ENCODE results near the gene C19orf25.

DNA sequence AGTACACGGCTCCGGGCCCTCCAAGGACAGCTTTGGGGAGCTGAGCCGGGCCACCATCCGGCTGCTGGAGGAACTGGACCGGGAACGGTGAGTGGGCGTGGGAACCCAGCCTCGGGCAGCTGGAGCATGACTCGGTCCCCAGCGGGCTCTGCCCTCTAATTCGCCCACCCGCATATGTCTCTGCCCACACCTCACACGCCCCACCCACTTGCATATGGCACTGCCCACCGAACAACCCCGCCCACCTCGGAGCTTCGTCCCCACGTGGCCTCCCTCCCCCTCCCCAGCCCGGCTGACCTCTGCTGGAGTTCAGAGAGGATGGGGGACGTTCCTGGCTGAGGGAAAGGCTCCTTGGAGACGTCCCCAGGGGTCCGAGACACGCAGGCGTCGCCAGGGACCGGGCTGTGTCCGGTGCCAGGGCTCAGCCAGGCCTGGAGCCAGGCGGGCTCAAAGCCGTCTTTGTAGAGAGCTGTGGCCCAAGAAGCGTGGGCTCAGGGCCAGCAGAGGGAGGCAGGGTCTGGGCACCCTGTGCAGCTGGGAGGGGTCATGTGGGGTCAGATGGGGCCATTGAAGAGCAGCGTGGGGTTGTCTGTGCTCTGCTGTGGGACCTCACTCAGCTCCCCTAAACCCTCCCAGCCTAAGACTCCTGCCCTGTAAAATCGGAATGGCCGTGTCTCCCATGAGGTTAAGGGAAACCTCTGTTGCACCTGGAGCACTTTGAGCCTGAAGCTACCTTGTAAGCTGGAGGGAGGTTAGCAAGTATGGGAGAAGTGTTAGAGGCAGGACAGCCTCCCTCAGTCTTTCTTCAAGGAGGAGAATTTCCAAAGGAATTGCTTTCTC, 25.3 kb downstream of the C19orf25 start:
- TF ChIP-seq, protein P1, sequence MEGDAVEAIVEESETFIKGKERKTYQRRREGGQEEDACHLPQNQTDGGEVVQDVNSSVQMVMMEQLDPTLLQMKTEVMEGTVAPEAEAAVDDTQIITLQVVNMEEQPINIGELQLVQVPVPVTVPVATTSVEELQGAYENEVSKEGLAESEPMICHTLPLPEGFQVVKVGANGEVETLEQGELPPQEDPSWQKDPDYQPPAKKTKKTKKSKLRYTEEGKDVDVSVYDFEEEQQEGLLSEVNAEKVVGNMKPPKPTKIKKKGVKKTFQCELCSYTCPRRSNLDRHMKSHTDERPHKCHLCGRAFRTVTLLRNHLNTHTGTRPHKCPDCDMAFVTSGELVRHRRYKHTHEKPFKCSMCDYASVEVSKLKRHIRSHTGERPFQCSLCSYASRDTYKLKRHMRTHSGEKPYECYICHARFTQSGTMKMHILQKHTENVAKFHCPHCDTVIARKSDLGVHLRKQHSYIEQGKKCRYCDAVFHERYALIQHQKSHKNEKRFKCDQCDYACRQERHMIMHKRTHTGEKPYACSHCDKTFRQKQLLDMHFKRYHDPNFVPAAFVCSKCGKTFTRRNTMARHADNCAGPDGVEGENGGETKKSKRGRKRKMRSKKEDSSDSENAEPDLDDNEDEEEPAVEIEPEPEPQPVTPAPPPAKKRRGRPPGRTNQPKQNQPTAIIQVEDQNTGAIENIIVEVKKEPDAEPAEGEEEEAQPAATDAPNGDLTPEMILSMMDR (IDR thresholded peaks at IDR 0.05) = no peak
- TF ChIP-seq POLR2A (IDR thresholded peaks at IDR 0.05) = no peak

Measured in Peyer's patch (tissue), 4 donors.